Measurements from ENCODE around the gene SKIC8.
A peak's percentile ranks its signal among the peaks of the same experiment; 100 is the strongest.
"Not testable (repeated sequence)": the region's sequence is repeated elsewhere in the genome, so short reads cannot be mapped to it uniquely, and the experiment has no call there.

Gene SKIC8

GRCh38 chr15:78251136-78251535 is 48.3 kb downstream of the SKIC8 start:
- DNase-seq (ENCODE audit: low read depth) = no peak

- DNase-seq (ENCODE audit: low read depth) = no peak
Measured at GRCh38 chr15:78249131-78249530, 50.3 kb downstream of the SKIC8 start.

GRCh38 chr15:78247911-78248310 is 51.5 kb downstream of the SKIC8 start:
- DNase-seq (ENCODE audit: low read depth) = no peak

- not testable (repeated sequence) for DNase-seq (ENCODE audit: low read depth)
Measured at GRCh38 chr15:78245976-78246620, 53.3 kb downstream of the SKIC8 start.

GRCh38 chr15:78245392-78245791 is 54.0 kb downstream of the SKIC8 start:
- DNase-seq (ENCODE audit: low read depth) = not testable (repeated sequence)

GRCh38 chr15:78244893-78245292 is 54.5 kb downstream of the SKIC8 start:
- DNase-seq (ENCODE audit: low read depth) = no peak

- DNase-seq (ENCODE audit: low read depth) = no peak
Measured at GRCh38 chr15:78244101-78244500, 55.3 kb downstream of the SKIC8 start.

- no peak for DNase-seq (ENCODE audit: low read depth)
Measured at GRCh38 chr15:78243491-78243941, 55.9 kb downstream of the SKIC8 start.

GRCh38 chr15:78243058-78243457 is 56.4 kb downstream of the SKIC8 start:
- DNase-seq (ENCODE audit: low read depth) = no peak

- no peak for DNase-seq (ENCODE audit: low read depth)
Measured at GRCh38 chr15:78242128-78242527, 57.3 kb downstream of the SKIC8 start.

- peak; percentile 57 for DNase-seq (ENCODE audit: low read depth)
Measured at GRCh38 chr15:78241017-78241416, 58.4 kb downstream of the SKIC8 start.

- DNase-seq (ENCODE audit: low read depth) = no peak
Measured at GRCh38 chr15:78239811-78240210, 59.6 kb downstream of the SKIC8 start.

GRCh38 chr15:78237146-78237545 is 62.3 kb downstream of the SKIC8 start:
- no peak for DNase-seq (ENCODE audit: low read depth)

- DNase-seq (ENCODE audit: low read depth) = no peak
Measured at GRCh38 chr15:78236491-78236890, 62.9 kb downstream of the SKIC8 start.

- no peak for DNase-seq (ENCODE audit: low read depth)
Measured at GRCh38 chr15:78234515-78235040, 64.8 kb downstream of the SKIC8 start, which contains the start of gene ACSBG1. ACSBG1 (minus strand) TSS chr15:78234565; CDS start chr15:78234501, 64 bp downstream.

- DNase-seq (ENCODE audit: low read depth) = no peak
Measured at GRCh38 chr15:78233496-78233895, 65.9 kb downstream of the SKIC8 start.

Data from fibroblast of the conjunctiva (primary cell).